ENCODE results near the gene THEMIS. TPM values are rescaled to one million over a fixed set of nuclear protein-coding genes. Genes with fewer than 3 reads are reported as not detected.
"Not testable (repeated sequence)": the region's sequence is repeated elsewhere in the genome, so short reads cannot be mapped to it uniquely, and the experiment has no call there.

Gene THEMIS
- total RNA-seq, 1 donor from 2014 or later: 0.41 TPM

- no peak for FAIRE-seq
- DNase-seq (ENCODE audit: low spot score in 2 of 2): no peak
These were observed 87.7 kb downstream of the THEMIS start for GRCh38 chr6:127812985-127813698.

DNA sequence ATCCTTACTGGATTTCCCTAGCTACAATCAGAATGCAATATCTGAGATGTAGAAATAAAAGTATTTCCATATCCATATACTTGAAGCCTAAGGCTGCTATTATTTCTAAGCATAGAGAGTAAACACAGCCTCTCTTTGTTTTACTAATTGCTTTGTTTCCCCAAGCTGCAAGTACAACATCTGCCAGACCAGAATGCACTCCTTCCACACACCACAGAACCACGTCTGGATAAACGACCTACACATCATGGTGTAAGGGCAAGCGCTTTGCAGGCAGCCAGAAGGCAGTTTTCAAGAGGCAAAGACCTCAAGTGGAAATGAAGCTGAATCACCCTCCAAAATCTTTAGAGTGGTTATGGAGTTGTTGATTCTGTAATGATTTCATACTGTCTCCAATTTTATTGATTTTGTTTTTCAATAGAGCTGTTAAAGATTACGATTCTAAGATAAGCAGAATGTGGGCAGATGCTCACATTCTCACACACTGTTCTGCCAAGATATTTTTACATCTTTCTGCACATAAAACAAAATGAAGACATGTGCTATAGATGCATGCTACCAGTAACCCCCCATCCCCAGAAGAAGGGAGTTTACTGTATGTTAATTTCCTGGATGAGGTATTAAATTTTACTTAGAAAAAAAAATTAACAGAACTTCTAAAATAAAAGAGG, 88.8 kb downstream of the THEMIS start:
- FAIRE-seq: no peak
- no peak for DNase-seq (ENCODE audit: low spot score in 2 of 2)

GRCh38 chr6:127807806-127808517, 92.9 kb downstream of the THEMIS start:
- no peak for DNase-seq (ENCODE audit: low spot score in 2 of 2)
- FAIRE-seq: no peak

- FAIRE-seq (no peak), DNase-seq (ENCODE audit: low spot score in 2 of 2) (no peak)
These were observed 104.1 kb downstream of the THEMIS start for GRCh38 chr6:127796713-127797112.

DNA sequence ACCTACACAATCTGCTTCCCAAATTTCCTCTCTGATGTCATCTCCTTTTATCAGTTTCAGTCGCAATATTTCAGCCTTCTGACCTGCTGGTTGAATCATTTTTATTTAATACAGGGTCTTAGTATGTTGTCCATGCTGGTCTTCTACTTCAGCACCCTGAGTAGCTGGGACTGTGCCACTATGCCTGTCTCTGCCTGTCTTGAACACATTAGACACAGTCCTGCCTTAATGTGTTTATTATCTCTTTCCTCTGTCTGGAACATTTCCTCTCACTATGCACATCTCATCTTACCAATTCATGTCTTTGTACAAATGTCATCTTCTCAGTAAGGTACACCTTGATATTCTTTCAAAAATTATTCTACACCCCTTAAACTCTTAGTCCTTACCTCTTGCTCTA, 106.5 kb downstream of the THEMIS start:
- DNase-seq (ENCODE audit: low spot score in 2 of 2) (no peak), FAIRE-seq (no peak)

DNA sequence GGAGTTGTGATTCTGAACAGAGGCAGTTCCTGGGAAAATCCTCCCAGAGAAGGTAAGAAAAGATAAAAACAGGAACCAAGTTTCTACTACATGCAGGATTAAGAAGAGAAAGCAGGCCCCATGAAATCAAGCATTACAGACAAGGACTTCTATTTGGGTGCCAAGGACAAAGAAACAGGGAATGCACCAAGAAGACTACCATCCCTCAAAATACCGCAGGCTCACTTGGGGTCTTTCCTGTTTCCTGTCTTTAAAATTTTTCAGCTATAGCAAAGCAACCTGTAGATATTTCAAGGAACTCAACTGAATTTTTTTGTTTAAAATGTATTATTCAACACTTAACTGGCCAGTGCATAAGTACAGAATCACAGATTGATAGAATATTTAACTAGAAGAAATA, 107.5 kb downstream of the THEMIS start:
- FAIRE-seq: no peak

DNA sequence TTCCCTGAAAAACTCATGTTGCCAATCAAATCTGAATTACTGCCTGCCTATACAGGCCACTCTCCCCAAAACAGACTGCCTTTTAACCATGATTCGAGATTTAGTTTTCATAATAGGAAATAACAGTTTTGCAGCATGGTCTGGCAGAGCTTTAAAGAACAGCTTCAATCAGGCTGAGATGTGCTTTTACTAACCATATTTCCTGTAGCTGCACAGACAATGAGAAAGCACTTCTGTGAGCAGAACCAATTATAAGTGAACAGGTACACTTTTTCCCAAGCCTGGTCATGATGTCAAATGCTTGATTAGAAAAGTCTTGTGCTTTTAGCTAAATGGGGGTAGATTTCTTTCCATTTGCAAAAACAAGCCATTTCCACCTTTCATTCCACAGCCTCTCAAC, 108.2 kb downstream of the THEMIS start:
- DNase-seq (ENCODE audit: low spot score in 2 of 2): no peak
- no peak for FAIRE-seq

More for the DNA sequence above, 107.5 kb downstream of the THEMIS start:
- no peak for DNase-seq (ENCODE audit: low spot score in 2 of 2)

- DNase-seq (ENCODE audit: low spot score in 2 of 2): no peak
- no peak for FAIRE-seq
These were observed 108.9 kb downstream of the THEMIS start for GRCh38 chr6:127791779-127792528.

DNA sequence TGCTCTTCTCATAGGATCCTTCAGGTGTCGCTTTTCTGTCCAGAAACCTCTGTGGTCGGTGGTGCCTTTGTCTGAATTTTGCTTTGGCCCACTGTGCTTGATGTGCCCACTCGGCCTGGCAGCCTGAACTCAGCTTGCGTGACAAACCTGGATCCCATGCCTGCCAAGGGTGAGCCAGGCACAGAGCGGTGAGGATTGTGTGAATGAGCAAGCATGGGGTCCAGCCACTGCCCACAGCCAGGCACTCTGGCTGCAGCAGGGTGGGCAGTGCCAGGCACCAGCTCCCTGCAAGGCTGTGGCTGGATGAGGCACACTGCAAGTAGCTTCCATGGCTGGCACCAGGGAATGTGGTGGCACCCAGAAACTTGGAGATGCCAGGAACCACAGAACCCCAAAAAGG, 110.3 kb downstream of the THEMIS start:
- DNase-seq (ENCODE audit: low spot score in 2 of 2) (no peak), FAIRE-seq (no peak)

DNA sequence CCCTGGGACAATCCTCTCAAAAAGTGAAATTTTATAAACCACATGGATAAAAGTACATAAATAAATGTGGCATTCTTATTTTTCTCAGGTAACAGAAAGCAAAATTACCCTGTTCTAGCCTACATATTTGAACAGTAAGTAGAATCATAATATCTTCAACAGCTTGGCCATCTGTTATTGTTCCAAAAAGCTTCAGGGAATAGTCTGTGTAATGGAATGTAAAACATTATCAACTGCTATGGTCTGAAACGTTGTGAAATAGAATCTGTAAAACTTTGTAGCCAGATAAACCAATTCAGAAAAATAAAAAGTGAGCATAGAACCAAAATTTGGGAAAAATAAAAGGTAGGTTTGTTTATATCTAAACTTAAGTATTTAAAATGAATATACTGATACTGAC, 114.7 kb downstream of the THEMIS start:
- FAIRE-seq (no peak), DNase-seq (ENCODE audit: low spot score in 2 of 2) (no peak)

DNA sequence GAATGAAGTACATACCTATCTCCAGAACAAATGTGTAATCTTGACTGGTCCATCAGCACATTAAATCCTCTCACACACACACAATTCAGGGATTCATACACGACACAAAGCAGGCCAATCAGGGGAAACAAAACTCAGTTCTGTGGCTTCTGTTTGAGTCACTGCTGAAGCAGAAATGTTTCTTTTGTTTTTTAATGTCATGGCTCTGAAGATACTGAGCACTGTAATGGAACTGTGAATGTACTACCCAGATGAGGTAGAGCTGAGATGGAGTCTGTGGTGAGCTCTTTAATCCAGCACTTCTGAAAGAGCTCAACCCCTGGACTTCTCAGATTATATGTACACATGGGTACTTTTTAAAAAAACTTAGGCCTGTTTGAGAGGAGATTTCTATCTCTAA, 116.4 kb downstream of the THEMIS start:
- no peak for FAIRE-seq

GRCh38 chr6:127781636-127782272, 119.1 kb downstream of the THEMIS start:
- not testable (repeated sequence) for DNase-seq (ENCODE audit: low spot score in 2 of 2); FAIRE-seq

More for the DNA sequence above, 116.4 kb downstream of the THEMIS start:
- no peak for DNase-seq (ENCODE audit: low spot score in 2 of 2)

DNA sequence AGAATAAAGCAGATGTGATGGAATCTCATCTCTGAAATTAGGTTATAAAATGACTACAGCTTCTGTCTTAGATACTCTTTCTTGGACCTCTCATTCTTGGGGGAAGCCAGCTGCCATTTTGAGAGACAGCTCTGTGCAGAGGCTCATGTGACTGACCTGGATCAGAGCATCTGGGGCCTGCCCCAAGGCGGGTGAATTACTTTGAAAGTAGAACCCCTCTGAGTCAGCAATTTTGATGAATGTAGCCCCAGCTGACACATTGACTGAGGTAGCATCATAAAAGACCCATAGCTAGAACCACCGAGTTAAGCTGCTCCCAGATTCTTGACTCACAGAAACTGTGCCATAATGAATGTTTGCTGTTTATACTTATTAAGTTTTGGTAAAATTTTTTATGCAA, 124.5 kb downstream of the THEMIS start:
- no peak for FAIRE-seq
- DNase-seq (ENCODE audit: low spot score in 2 of 2): no peak

GRCh38 chr6:127775371-127775770, 125.5 kb downstream of the THEMIS start:
- DNase-seq (ENCODE audit: low spot score in 2 of 2) (no peak), FAIRE-seq (no peak)

DNA sequence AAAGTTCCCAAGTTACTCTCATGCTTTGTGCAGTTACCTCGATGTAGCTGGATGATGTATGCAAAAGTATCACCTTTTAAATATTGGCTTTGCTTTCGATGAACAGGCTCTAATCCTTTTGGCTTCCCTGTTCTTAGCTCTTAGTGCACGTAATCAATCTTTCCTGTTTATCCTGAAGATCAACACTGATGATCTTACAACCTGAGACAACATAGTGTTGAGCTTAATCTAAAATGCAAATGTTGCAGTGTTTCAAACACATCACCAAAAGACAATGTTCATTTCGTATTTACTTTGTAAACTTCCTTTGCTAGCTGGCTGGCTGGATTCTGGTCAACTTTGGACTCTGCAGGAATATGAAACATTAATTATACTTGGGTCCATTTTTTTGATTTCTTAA, 132.1 kb downstream of the THEMIS start:
- FAIRE-seq (no peak), DNase-seq (ENCODE audit: low spot score in 2 of 2) (no peak)

DNA sequence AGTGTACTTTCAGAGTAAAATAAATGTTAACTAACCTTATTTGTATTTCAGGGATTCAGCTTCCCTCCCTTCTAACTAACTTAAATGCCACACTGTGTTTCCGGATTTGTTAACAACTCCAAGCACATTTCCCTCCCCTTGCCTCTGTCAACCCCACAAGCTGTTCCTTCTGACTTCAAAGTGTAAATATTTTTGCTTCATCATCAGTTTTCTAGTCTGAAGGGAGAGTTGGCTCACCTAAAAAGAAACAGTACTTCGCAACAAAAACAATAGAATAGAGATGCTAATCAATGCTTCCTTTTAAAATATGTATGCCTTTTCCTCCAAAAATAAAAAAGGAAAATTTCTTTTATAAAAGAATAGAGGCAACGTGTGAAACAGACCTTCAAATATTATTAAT, 132.6 kb downstream of the THEMIS start:
- DNase-seq (ENCODE audit: low spot score in 2 of 2): no peak
- FAIRE-seq: no peak

- no peak for FAIRE-seq
- no peak for DNase-seq (ENCODE audit: low spot score in 2 of 2)
These were observed 134.9 kb downstream of the THEMIS start for GRCh38 chr6:127765949-127766348.

GRCh38 chr6:127762284-127762683, 138.6 kb downstream of the THEMIS start:
- FAIRE-seq: no peak
- no peak for DNase-seq (ENCODE audit: low spot score in 2 of 2)

GRCh38 chr6:127761084-127761483, 139.8 kb downstream of the THEMIS start:
- FAIRE-seq (no peak), DNase-seq (ENCODE audit: low spot score in 2 of 2) (no peak)

GRCh38 chr6:127749095-127749494, 151.8 kb downstream of the THEMIS start:
- FAIRE-seq: no peak

More at GRCh38 chr6:127749095-127749494, 151.8 kb downstream of the THEMIS start:
- no peak for DNase-seq (ENCODE audit: low spot score in 2 of 2)
